Measurements from ENCODE around the gene PDE10A. TPM values are rescaled to one million over a fixed set of nuclear protein-coding genes. Genes with fewer than 3 reads are reported as not detected.
A peak's percentile ranks its signal among the peaks of the same experiment; 100 is the strongest.

Gene PDE10A
- 6.9 TPM in 2 replicates for total RNA-seq

- peak within 1 kb of the TSS; percentile 94 for H3K4me3 ChIP-seq (ENCODE audit: low read depth, low read length)
- no peak for TF ChIP-seq CTCF (conservative IDR thresholded peaks at IDR 0.05; ENCODE audit: low read depth, low read length)
- no peak for DNase-seq (ENCODE audit: low read depth)
These were observed at the start of gene PDE10A for GRCh38 chr6:165662749-165663376. Gene PDE10A (minus strand): TSS chr6:165663241. CDS start chr6:165662811, 430 bp downstream.

DNA sequence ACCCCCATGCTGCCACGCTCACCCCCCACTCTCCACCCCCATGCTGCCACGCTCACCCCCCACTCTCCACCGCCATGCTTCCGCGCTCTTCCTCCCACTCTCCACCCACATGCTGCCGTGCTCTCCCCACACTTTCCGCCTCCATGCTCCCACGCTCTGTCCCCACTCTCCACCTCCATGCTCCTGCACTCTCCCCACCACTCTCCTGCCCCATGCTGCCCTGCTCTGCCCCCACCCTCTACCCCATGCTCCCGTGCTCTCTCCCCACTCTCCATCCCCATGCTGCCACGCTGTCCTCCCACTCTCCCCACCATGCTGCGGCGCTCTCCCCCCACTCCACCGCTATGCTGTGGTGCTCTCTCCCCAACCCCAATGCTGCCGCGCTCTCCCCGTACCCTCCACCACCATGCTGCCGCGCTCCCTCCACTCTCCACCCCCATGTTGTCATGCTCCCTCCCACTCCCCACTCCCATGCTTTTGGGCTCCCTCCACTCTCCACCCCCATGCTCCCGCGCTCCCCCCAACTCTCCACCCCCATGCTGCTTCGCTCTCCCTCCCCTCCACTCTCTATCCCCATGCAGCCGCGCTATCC is 46.0 kb upstream of the PDE10A start:
- no peak for TF ChIP-seq CTCF (conservative IDR thresholded peaks at IDR 0.05; ENCODE audit: low read depth, low read length)
- H3K4me3 ChIP-seq (ENCODE audit: low read depth, low read length), result no peak overlapping the region
- DNase-seq (ENCODE audit: low read depth), result no peak

GRCh38 chr6:165707067-165707853 is 44.2 kb upstream of the PDE10A start:
- DNase-seq (ENCODE audit: low read depth), result no peak
- TF ChIP-seq CTCF (conservative IDR thresholded peaks at IDR 0.05; ENCODE audit: low read depth, low read length), result no peak
- H3K4me3 ChIP-seq (ENCODE audit: low read depth, low read length), result no peak overlapping the region

GRCh38 chr6:165705941-165706340 is 42.9 kb upstream of the PDE10A start:
- H3K4me3 ChIP-seq (ENCODE audit: low read depth, low read length), result no peak overlapping the region
- DNase-seq (ENCODE audit: low read depth), result no peak
- TF ChIP-seq CTCF (conservative IDR thresholded peaks at IDR 0.05; ENCODE audit: low read depth, low read length), result no peak

DNA sequence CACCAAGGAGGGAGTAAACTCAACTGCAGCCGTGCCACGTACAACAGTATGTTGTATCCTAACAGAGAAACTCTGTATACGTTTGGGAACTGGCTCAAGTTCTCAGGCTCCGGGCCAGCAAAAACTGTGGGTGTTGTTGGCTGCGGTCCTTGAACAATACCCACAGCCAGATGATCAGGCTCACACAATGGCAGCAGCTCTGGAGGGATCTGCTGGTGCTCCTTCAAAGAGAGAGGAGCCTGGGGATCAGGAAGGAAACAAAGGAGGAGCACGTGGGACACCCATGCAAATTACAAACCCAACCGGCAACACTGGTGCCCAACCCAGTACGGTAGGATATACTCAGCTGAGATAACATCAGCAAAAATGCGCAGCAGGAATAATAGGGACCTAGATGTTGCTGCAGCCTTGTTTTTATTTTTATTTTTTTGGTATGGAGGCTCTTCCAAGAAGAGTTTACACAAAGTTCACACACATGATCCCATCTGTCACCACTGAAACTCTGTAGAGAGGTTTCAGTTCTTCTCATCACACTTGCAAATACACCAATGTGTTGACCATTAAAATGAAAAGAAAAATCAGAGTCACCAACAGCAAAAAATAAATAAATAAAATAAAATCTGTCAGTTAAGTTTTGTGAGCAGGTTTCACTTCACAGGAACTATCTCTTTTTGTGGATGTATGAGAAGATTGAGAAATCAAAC is 41.2 kb upstream of the PDE10A start:
- H3K4me3 ChIP-seq (ENCODE audit: low read depth, low read length), result no peak overlapping the region
- TF ChIP-seq CTCF (conservative IDR thresholded peaks at IDR 0.05; ENCODE audit: low read depth, low read length), result no peak
- no peak for DNase-seq (ENCODE audit: low read depth)

DNA sequence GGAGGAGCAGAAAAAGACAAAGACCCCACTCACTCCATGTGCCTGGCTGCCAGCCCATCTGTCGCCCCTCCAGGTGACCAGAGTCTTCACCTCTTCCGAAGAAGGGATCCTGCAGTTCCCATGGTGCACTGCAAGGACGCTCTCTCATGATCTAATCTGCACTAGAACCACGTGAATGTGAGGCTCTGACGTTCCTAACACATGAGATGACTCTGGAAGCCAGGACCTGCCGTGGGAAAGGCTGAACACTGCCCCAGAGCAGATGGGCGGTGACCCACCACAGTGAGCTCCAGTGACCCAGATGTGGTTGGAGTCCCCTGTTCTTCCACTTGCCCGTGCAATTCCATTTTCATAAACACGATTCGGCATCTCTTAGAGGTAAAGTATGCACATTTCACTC is 39.6 kb upstream of the PDE10A start:
- H3K4me3 ChIP-seq (ENCODE audit: low read depth, low read length), result no peak overlapping the region
- no peak for DNase-seq (ENCODE audit: low read depth)
- TF ChIP-seq CTCF (conservative IDR thresholded peaks at IDR 0.05; ENCODE audit: low read depth, low read length), result no peak

All from epithelial cell of proximal tubule (primary cell).